A673 (cell line): ENCODE data around the gene CIITA.

Source experiments
- CTCF ChIP-seq: fragments of 300-800, 200-600 bp; sonication (generic); conservative IDR thresholded peaks from 2 replicates; pipeline ENCODE4 v1.5.1; 2017; ENCODE audit warnings: low read depth, mild to moderate bottlenecking, antibody characterized with exemption, low read length, moderate library complexity, mixed read lengths
- EZH2 ChIP-seq: fragments of 200-600 bp; sonication (generic); IDR thresholded peaks from 2 replicates; pipeline ENCODE4 v1.6.1; 2017; ENCODE audit warnings: borderline replicate concordance, low read depth, mild to moderate bottlenecking, mixed read lengths, antibody characterized with exemption, low read length; ENCODE audit not compliant: poor library complexity, severe bottlenecking

- TF ChIP-seq CTCF (no peak), EZH2 (no peak)
Observed at GRCh38 chr16:10906914-10907756, 30.1 kb downstream of the CIITA start.
